PC-3 (cell line): ENCODE data around the gene TP53I13. TPM values are rescaled to one million over a fixed set of nuclear protein-coding genes. Genes with fewer than 3 reads are reported as not detected.

Source experiments
- ATAC-seq: fragments of 200-7000 bp; cut with Tn5 transposase; 2 replicates; pipeline ENCODE4 v1.9.1; 2020; ENCODE audit warnings: mild to moderate bottlenecking, moderate library complexity
- BruUV-seq: library from RNA; stranded (reverse); fragments of 400-500 nt; replicated peaks from 2 replicates; lab custom pipeline; 2021; lab: Mats Ljungman, UMichigan
- CTCF ChIA-PET: fragments of 300-600 bp; sonication (Branson Sonifier 250); formaldehyde crosslinking; loops from one replicate; lab custom pipeline; 2022; ENCODE audit warnings: antibody characterized with exemption; lab: Charles Lee
- POLR2A ChIA-PET: fragments of 300-600 bp; sonication (Branson Sonifier 250); formaldehyde crosslinking; loops from one replicate; lab custom pipeline; 2022; ENCODE audit warnings: antibody characterized with exemption; ENCODE audit not compliant: unreplicated experiment; lab: Charles Lee
- DNase-seq: peaks from one replicate; pipeline ENCODE4 v3.0.0-alpha.2; 2015
- H2AFZ ChIP-seq: fragments of 300-600 bp; sonication (generic); 2 replicates; pipeline ENCODE4 v1.6.0; 2016; ENCODE audit warnings: antibody characterized with exemption, low read length
- H3F3A ChIP-seq: fragments of 300-600 bp; sonication (generic); one replicate; pipeline ENCODE4 v1.6.0; 2017; ENCODE audit warnings: antibody characterized with exemption, low read length, control low read depth, mild to moderate bottlenecking; ENCODE audit not compliant: unreplicated experiment
- H3K27ac ChIP-seq: fragments of 300-600 bp; sonication (generic); 2 replicates; pipeline ENCODE4 v1.5.1; 2016; ENCODE audit warnings: mild to moderate bottlenecking, low read length
- H3K27me3 ChIP-seq: fragments of 300-600 bp; sonication (generic); 2 replicates; pipeline ENCODE4 v1.6.1; 2016; ENCODE audit warnings: low read length, mixed read lengths
- H3K36me3 ChIP-seq: fragments of 300-600 bp; sonication (generic); 2 replicates; pipeline ENCODE4 v1.6.1; 2016; ENCODE audit warnings: low read depth, mixed run types, low read length, mixed read lengths
- H3K4me1 ChIP-seq: fragments of 300-600 bp; sonication (generic); 2 replicates; pipeline ENCODE4 v1.5.1; 2016; ENCODE audit warnings: low read length; ENCODE audit not compliant: insufficient read depth
- H3K4me2 ChIP-seq: fragments of 300-600 bp; sonication (generic); 2 replicates; pipeline ENCODE4 v1.6.0; 2016; ENCODE audit warnings: low read length
- H3K4me3 ChIP-seq: fragments of 300-600 bp; sonication (generic); 2 replicates; pipeline ENCODE4 v1.5.1; 2016; ENCODE audit warnings: mild to moderate bottlenecking, low read length, mixed read lengths
- H3K79me2 ChIP-seq: fragments of 300-600 bp; sonication (generic); 2 replicates; pipeline ENCODE4 v1.6.1; 2017; ENCODE audit warnings: low read length, mixed read lengths
- H3K9ac ChIP-seq: fragments of 300-600 bp; sonication (generic); 2 replicates; pipeline ENCODE4 v1.6.0; 2016; ENCODE audit warnings: mild to moderate bottlenecking, low read length
- H3K9me2 ChIP-seq: fragments of 300-600 bp; sonication (generic); replicated peaks from 2 replicates; pipeline ENCODE4 v1.6.1; 2016; ENCODE audit warnings: mixed run types, low read length, mixed read lengths
- H3K9me3 ChIP-seq: fragments of 300-600 bp; sonication (generic); 2 replicates; pipeline ENCODE4 v1.6.1; 2016; ENCODE audit warnings: low read length, mixed read lengths
- H4K20me1 ChIP-seq: fragments of 300-600 bp; sonication (generic); 2 replicates; pipeline ENCODE4 v1.6.1; 2016; ENCODE audit warnings: low read length, mixed read lengths
- EZH2 ChIP-seq: fragments of 300-600 bp; sonication (generic); IDR thresholded peaks from one replicate; pipeline ENCODE4 v1.6.1; 2017; ENCODE audit warnings: antibody characterized with exemption, mild to moderate bottlenecking, low read length; ENCODE audit not compliant: unreplicated experiment
- EZH2phosphoT487 ChIP-seq: fragments of 300-600 bp; sonication (generic); IDR thresholded peaks from 2 replicates; pipeline ENCODE4 v1.6.1; 2018; ENCODE audit warnings: mild to moderate bottlenecking, antibody characterized with exemption, low read length, borderline replicate concordance
- intact Hi-C: fragments of 100-400 bp; cut with micrococcal nuclease; formaldehyde crosslinking; loops from 2 replicates; pipeline ENCODE4 v1.9.0; 2023
- total RNA-seq: library from RNA; depleted of rRNA; stranded (reverse); fragments of >200 nt; gene quantifications from 2 replicates; pipeline ENCODE4 v1.2.3, GENCODE V29; 2014; rRNA removed
- TF ChIP-seq, protein P1 (sequence below): fragments of 300-600 bp; sonication (generic); conservative IDR thresholded peaks from 2 replicates; pipeline ENCODE4 v1.5.1; 2017; ENCODE audit warnings: antibody characterized with exemption, low read depth, mild to moderate bottlenecking, low read length

The TP53I13 gene
- total RNA-seq, 1 experiment from 2014 or later: 45.0 TPM

DNA sequence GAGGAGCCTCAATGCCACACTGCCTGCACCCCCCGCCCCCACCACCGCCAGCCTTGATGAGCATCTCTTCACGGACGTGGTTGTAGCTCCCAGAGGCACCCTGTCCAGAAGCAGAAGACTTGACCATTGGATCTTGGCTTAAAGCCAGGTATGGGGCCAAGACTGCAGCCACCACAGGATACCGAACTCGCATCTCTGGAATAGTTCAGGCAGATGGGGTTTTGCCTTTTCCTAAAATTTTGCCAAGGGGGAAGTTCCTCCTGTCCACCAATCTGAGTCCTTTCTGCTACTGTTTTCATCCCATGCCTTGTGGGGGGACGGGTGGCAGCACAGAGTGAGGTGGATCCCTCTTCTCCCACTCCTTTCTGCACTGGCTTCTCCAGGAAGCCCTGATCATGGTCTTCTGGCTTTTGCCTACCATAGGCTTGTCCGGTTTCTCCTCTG, 53.3 kb downstream of the TP53I13 start:
- Histone ChIP-seq H3K9ac (no peak overlapping the region), H3K4me2 (peak overlapping the region; percentile 90; the same call in 1 of the 2 replicates), H3K4me3 (peak overlapping the region; percentile 69; the same call in 1 of the 2 replicates), H3K27ac (no peak overlapping the region), H4K20me1 (no peaks in the 10 kb centered on the region), H3K4me1 (peaks cover 27% of the 10 kb centered on the region), H3K36me3 (no peaks in the 10 kb centered on the region), H3K9me2 (no peaks in the 10 kb centered on the region), H3K27me3 (no peaks in the 10 kb centered on the region), H3K9me3 (no peaks in the 10 kb centered on the region), H2AFZ (peak overlapping the region; percentile 84; the same call in 1 of the 2 replicates), H3F3A (no peaks in the 10 kb centered on the region), H3K79me2 (no peaks in the 10 kb centered on the region)
- POLR2A ChIA-PET: no interaction called here
- CTCF ChIA-PET: no interaction called here
- BruUV-seq: no TSS peak
- intact Hi-C loops: no loop called here
- DNase-seq (no peak), ATAC-seq (no peak)
- TF ChIP-seq EZH2: no peak
- TF ChIP-seq EZH2phosphoT487: no peak
- TF ChIP-seq, protein P1, sequence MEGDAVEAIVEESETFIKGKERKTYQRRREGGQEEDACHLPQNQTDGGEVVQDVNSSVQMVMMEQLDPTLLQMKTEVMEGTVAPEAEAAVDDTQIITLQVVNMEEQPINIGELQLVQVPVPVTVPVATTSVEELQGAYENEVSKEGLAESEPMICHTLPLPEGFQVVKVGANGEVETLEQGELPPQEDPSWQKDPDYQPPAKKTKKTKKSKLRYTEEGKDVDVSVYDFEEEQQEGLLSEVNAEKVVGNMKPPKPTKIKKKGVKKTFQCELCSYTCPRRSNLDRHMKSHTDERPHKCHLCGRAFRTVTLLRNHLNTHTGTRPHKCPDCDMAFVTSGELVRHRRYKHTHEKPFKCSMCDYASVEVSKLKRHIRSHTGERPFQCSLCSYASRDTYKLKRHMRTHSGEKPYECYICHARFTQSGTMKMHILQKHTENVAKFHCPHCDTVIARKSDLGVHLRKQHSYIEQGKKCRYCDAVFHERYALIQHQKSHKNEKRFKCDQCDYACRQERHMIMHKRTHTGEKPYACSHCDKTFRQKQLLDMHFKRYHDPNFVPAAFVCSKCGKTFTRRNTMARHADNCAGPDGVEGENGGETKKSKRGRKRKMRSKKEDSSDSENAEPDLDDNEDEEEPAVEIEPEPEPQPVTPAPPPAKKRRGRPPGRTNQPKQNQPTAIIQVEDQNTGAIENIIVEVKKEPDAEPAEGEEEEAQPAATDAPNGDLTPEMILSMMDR: no peak

Other genes with a start within 250 kb of the TP53I13 start
- 17.3 and 21.3 TPM in 2 replicates for gene TAOK1, start 178.3 kb upstream of the TP53I13 start, total RNA-seq
- gene ABHD15, start 1.7 kb upstream of the TP53I13 start, total RNA-seq: 6.3 and 7.9 TPM in 2 replicates
- 24.2 and 32.2 TPM in 2 replicates for gene GIT1, start 20.9 kb downstream of the TP53I13 start, total RNA-seq
- gene ANKRD13B, start 24.4 kb downstream of the TP53I13 start, total RNA-seq: 11.2 and 11.5 TPM in 2 replicates
- 0.44 and 0.58 TPM in 2 replicates for gene CORO6, start 54.2 kb downstream of the TP53I13 start, total RNA-seq